Peyer's patch (tissue), 4 donors: ENCODE data around the gene GLT8D1. TPM values are rescaled to one million over a fixed set of nuclear protein-coding genes. Genes with fewer than 3 reads are reported as not detected.

Experiments
- DNase-seq, 3 donors: peaks; one replicate each; pipeline ENCODE4 v3.0.0-alpha.2; 2017 to 2019
- H3K27ac ChIP-seq, 4 donors: fragments of 200-600 bp; sonication (generic); one replicate each; pipeline ENCODE4 v1.5.1; 2016 to 2019
- H3K27me3 ChIP-seq, 2 donors: fragments of 200-600 bp; sonication (generic); one replicate each; pipeline ENCODE4 v1.5.1; 2019
- H3K36me3 ChIP-seq, 3 donors: fragments of 200-600 bp; sonication (generic); one replicate each; pipeline ENCODE4 v1.5.1; 2016 to 2019
- H3K4me1 ChIP-seq, 4 donors: fragments of 200-600 bp; sonication (generic); one replicate each; pipeline ENCODE4 v1.5.1; 2016 to 2019
- H3K4me3 ChIP-seq, 4 donors: fragments of 200-600 bp; sonication (generic); 1 replicate in 3 of 4; 2 replicates in 1 of 4; pipeline ENCODE4 v1.5.1; 2016 to 2019; ENCODE audit warnings: mild to moderate bottlenecking in 1 of 4
- H3K9me3 ChIP-seq, 4 donors: fragments of 200-600 bp; sonication (generic); one replicate each; pipeline ENCODE4 v1.5.1; 2016 to 2019; ENCODE audit warnings: mild to moderate bottlenecking in 1 of 4
- CTCF ChIP-seq, 6 experiments: fragments of 450-650 bp in 4 of 6; fragments of 200-600 bp in 2 of 6; sonication (generic) in 1 of 6; IDR thresholded peaks; one replicate each; pipeline ENCODE4 v1.5.1; 2017 to 2019; ENCODE audit warnings: antibody characterized with exemption in 6 of 6, mild to moderate bottlenecking in 3 of 6, moderate library complexity in 1 of 6
- POLR2A ChIP-seq, 2 donors: fragments of 450-650 bp; IDR thresholded peaks; one replicate each; pipeline ENCODE4 v1.5.1; 2017; ENCODE audit warnings: antibody characterized with exemption in 2 of 2, mild to moderate bottlenecking in 2 of 2, moderate library complexity in 2 of 2
- total RNA-seq, 4 donors: library from RNA; depleted of rRNA; stranded (reverse); fragments of >200 nt; gene quantifications; one replicate each; pipeline ENCODE4 v1.1.0, GENCODE V29; 2016

Gene GLT8D1
- total RNA-seq, 4 donors from 2014 or later = 25.6 to 31.2 (median 30.3) TPM

- no peak for DNase-seq
- H3K4me3 ChIP-seq = no peak overlapping the region
- TF ChIP-seq CTCF (IDR thresholded peaks at IDR 0.05) (no peak), POLR2A (IDR thresholded peaks at IDR 0.05) (no peak)
- H3K36me3 ChIP-seq = peaks cover 0 to 26% (median 0%) of the 10 kb centered on the region in 3 donors
- H3K27ac ChIP-seq = no peak overlapping the region
- H3K9me3 ChIP-seq = no peaks in the 10 kb centered on the region
- peaks cover 0 to 32% (median 2%) of the 10 kb centered on the region in 4 donors for H3K4me1 ChIP-seq
- H3K27me3 ChIP-seq = no peaks in the 10 kb centered on the region
These were observed 22.0 kb downstream of the GLT8D1 start for GRCh38 chr3:52683611-52684010.

DNA sequence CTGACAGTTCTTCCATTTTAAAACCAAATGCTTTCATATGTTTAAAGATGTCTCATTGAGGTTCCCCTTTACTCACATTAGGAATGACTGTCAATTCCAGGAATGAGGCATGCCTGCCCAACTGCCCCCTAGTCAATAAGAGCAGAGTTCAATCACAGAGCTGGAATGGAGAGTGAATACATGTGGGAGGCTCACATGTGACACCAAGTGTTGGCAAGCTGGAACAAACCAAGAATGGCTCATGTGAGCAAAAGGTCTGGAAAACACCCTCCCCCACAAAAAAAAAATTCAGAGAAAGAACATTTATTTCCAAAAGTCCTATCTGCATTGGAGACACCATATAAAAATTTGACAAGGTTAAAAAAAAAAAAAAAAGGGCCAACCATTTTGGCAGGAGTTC, 23.6 kb downstream of the GLT8D1 start:
- H3K36me3 ChIP-seq = peaks cover 0 to 28% (median 0%) of the 10 kb centered on the region in 3 donors
- peaks cover 0 to 31% (median 2%) of the 10 kb centered on the region in 4 donors for H3K4me1 ChIP-seq
- H3K27ac ChIP-seq = no peak overlapping the region
- TF ChIP-seq POLR2A (IDR thresholded peaks at IDR 0.05) (no peak), CTCF (IDR thresholded peaks at IDR 0.05) (no peak)
- H3K27me3 ChIP-seq = no peaks in the 10 kb centered on the region
- H3K9me3 ChIP-seq = no peaks in the 10 kb centered on the region
- H3K4me3 ChIP-seq = no peak overlapping the region
- no peak for DNase-seq

GRCh38 chr3:52681596-52681995, 24.0 kb downstream of the GLT8D1 start:
- H3K36me3 ChIP-seq = peaks cover 0 to 32% (median 0%) of the 10 kb centered on the region in 3 donors
- H3K27ac ChIP-seq = peak overlapping the region in 1 of 4 donors; percentile 3
- H3K27me3 ChIP-seq = no peaks in the 10 kb centered on the region
- no peaks in the 10 kb centered on the region for H3K9me3 ChIP-seq
- TF ChIP-seq POLR2A (IDR thresholded peaks at IDR 0.05) = no peak
- TF ChIP-seq CTCF (IDR thresholded peaks at IDR 0.05) = no peak
- H3K4me3 ChIP-seq = no peak overlapping the region
- H3K4me1 ChIP-seq = peaks cover 0 to 27% (median under 1%) of the 10 kb centered on the region in 4 donors
- DNase-seq = no peak

- no peak for DNase-seq
- TF ChIP-seq CTCF (IDR thresholded peaks at IDR 0.05) (no peak), POLR2A (IDR thresholded peaks at IDR 0.05) (no peak)
- no peak overlapping the region for H3K4me3 ChIP-seq
- peaks cover 0 to 47% (median 0%) of the 10 kb centered on the region in 3 donors for H3K36me3 ChIP-seq
- peaks cover 0 to 24% (median 0%) of the 10 kb centered on the region in 4 donors for H3K4me1 ChIP-seq
- H3K27me3 ChIP-seq = no peaks in the 10 kb centered on the region
- no peaks in the 10 kb centered on the region for H3K9me3 ChIP-seq
- H3K27ac ChIP-seq = no peak overlapping the region
These were observed 25.8 kb downstream of the GLT8D1 start for GRCh38 chr3:52679811-52680210.

GRCh38 chr3:52679199-52679538, 26.4 kb downstream of the GLT8D1 start:
- H3K4me1 ChIP-seq = peaks cover 0 to 17% (median 0%) of the 10 kb centered on the region in 4 donors
- H3K27me3 ChIP-seq = no peaks in the 10 kb centered on the region
- H3K36me3 ChIP-seq = peaks cover 0 to 50% (median 0%) of the 10 kb centered on the region in 3 donors
- no peak overlapping the region for H3K4me3 ChIP-seq
- no peaks in the 10 kb centered on the region for H3K9me3 ChIP-seq
- DNase-seq = no peak
- no peak for TF ChIP-seq POLR2A (IDR thresholded peaks at IDR 0.05)
- TF ChIP-seq CTCF (IDR thresholded peaks at IDR 0.05) = no peak
- no peak overlapping the region for H3K27ac ChIP-seq
